Parathyroid adenoma (tissue), 2 donors: Measurements from ENCODE around the gene TGOLN2.
"Not testable (repeated sequence)": the region's sequence is repeated elsewhere in the genome, so short reads cannot be mapped to it uniquely, and the experiment has no call there.

Source experiments
- H2AFZ ChIP-seq: fragments of 300-600 bp; sonication (generic); one replicate; pipeline ENCODE4 v1.7.0; 2017; ENCODE audit warnings: antibody characterized with exemption, mild to moderate bottlenecking
- H3K27ac ChIP-seq: fragments of 300-600 bp; sonication (generic); one replicate; pipeline ENCODE4 v1.7.0; 2017
- H3K27me3 ChIP-seq: fragments of 300-600 bp; sonication (generic); one replicate; pipeline ENCODE4 v1.7.0; 2017; ENCODE audit warnings: low read length; ENCODE audit not compliant: control insufficient read depth, insufficient read depth
- H3K36me3 ChIP-seq: fragments of 300-600 bp; sonication (generic); one replicate; pipeline ENCODE4 v1.7.0; 2017; ENCODE audit warnings: low read length; ENCODE audit not compliant: control insufficient read depth, insufficient read depth
- H3K4me1 ChIP-seq: fragments of 300-600 bp; sonication (generic); one replicate; pipeline ENCODE4 v1.7.0; 2017; ENCODE audit warnings: control low read depth
- H3K4me2 ChIP-seq: fragments of 300-600 bp; sonication (generic); one replicate; pipeline ENCODE4 v1.7.0; 2017; ENCODE audit warnings: low read length
- H3K4me3 ChIP-seq: fragments of 300-600 bp; sonication (generic); one replicate; pipeline ENCODE4 v1.7.0; 2017; ENCODE audit warnings: low read depth, low read length
- H3K79me2 ChIP-seq: fragments of 300-600 bp; sonication (generic); one replicate; pipeline ENCODE4 v1.7.0; 2017; ENCODE audit warnings: control low read depth
- H3K9ac ChIP-seq: fragments of 300-600 bp; sonication (generic); one replicate; pipeline ENCODE4 v1.7.0; 2017; ENCODE audit warnings: mild to moderate bottlenecking
- H3K9me3 ChIP-seq: fragments of 300-600 bp; sonication (generic); one replicate; pipeline ENCODE4 v1.7.0; 2017; ENCODE audit warnings: low read length; ENCODE audit not compliant: control insufficient read depth
- TF ChIP-seq, protein P1 (sequence below): fragments of 300-600 bp; sonication (generic); IDR thresholded peaks from one replicate; pipeline ENCODE4 v1.7.0; 2017; ENCODE audit warnings: antibody characterized with exemption, mild to moderate bottlenecking
- donor health status: primary hyperparathyroidism.

Gene TGOLN2

DNA sequence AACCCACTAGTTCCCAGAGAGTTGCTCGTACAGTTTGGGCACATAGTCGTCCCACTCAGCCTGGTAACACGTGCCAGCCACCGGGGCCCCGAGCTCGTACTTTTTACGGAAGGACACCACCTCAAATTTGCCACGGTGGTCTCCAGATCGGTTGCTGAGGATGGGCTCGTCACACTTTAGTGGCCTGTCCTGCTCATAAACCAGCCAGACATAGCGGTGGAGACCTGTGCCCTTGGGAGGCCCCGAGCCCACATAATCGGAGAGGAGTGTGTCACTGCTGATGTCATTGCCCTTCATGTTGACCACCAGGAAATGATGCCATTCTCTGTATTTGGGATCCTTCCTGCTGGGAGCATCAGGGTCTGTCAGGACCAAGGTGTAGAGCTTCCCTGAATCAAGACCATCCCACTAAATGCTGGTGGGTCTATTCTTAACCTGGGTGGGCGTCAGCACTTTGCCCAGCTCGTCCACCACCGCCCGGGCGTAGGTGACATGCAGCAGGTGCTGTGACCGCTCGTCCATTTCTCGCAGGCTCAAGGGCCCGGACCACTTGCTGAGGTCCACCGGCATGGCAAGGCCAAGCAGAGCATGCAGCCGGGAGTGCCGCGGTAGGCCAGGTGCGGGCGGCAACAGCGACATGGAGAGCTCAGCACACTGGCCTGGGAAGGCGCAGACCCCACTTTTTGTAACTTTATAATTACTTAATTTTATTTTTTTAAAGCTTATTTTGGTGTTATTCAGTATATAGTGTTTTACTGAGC is 13.7 kb upstream of the TGOLN2 start:
- H3K4me1 ChIP-seq: peaks cover 4% of the 10 kb centered on the region
- H3K36me3 ChIP-seq: no peaks in the 10 kb centered on the region
- no peak overlapping the region for H3K9ac ChIP-seq
- H3K4me2 ChIP-seq: no peak overlapping the region
- H3K27me3 ChIP-seq: no peaks in the 10 kb centered on the region
- no peak overlapping the region for H3K27ac ChIP-seq
- no peak overlapping the region for H3K4me3 ChIP-seq
- H2AFZ ChIP-seq: no peak overlapping the region
- TF ChIP-seq, protein P1, sequence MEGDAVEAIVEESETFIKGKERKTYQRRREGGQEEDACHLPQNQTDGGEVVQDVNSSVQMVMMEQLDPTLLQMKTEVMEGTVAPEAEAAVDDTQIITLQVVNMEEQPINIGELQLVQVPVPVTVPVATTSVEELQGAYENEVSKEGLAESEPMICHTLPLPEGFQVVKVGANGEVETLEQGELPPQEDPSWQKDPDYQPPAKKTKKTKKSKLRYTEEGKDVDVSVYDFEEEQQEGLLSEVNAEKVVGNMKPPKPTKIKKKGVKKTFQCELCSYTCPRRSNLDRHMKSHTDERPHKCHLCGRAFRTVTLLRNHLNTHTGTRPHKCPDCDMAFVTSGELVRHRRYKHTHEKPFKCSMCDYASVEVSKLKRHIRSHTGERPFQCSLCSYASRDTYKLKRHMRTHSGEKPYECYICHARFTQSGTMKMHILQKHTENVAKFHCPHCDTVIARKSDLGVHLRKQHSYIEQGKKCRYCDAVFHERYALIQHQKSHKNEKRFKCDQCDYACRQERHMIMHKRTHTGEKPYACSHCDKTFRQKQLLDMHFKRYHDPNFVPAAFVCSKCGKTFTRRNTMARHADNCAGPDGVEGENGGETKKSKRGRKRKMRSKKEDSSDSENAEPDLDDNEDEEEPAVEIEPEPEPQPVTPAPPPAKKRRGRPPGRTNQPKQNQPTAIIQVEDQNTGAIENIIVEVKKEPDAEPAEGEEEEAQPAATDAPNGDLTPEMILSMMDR: no peak
- no peaks in the 10 kb centered on the region for H3K9me3 ChIP-seq
- H3K79me2 ChIP-seq: no peaks in the 10 kb centered on the region

DNA sequence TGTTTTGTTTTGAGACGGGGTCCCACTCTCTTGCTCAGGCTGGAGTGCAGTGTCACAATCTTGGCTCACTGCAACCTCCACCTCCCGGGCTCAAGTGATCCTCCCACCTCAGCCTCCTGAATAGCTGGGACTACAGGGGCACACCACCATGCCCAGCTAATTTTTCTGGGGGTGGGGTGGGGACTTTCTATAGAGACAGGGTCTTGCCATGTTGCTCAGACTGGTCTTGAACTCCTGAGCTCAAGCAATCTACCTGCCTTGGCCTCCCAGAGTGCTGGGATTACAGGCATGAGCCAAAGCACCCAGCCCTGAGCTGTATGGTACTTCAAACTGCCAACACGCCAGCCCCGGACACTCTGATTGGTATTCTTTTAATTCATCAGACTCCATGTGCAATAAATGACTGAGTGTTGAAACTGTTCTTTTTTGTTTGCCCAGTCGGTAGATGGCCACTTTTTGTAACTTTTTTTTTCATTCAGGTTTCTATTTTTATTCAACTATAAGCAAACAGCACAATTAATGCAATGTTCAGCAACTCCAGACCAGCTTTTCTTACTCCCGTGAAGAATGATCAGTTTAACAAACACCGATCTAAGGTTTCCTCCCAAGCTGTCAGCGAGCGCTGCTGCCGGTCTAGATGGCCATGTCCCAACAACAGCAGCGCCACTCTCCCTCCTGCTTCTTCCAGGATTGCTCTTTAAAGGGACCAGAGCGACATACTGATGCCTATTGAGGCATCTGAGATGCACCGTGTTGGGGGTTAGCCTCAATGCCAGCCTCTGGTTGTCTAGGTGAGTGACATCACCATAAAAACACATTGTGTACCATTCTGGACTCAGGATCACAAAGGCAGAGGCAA is 12.5 kb upstream of the TGOLN2 start:
- TF ChIP-seq, protein P1: no peak
- H3K9ac ChIP-seq: no peak overlapping the region
- H3K4me2 ChIP-seq: peak overlapping the region; percentile 4
- no peaks in the 10 kb centered on the region for H3K9me3 ChIP-seq
- no peaks in the 10 kb centered on the region for H3K36me3 ChIP-seq
- no peak overlapping the region for H3K4me3 ChIP-seq
- H3K4me1 ChIP-seq: peaks cover 4% of the 10 kb centered on the region
- no peaks in the 10 kb centered on the region for H3K79me2 ChIP-seq
- peak overlapping the region; percentile 11 for H2AFZ ChIP-seq
- no peak overlapping the region for H3K27ac ChIP-seq
- no peaks in the 10 kb centered on the region for H3K27me3 ChIP-seq

DNA sequence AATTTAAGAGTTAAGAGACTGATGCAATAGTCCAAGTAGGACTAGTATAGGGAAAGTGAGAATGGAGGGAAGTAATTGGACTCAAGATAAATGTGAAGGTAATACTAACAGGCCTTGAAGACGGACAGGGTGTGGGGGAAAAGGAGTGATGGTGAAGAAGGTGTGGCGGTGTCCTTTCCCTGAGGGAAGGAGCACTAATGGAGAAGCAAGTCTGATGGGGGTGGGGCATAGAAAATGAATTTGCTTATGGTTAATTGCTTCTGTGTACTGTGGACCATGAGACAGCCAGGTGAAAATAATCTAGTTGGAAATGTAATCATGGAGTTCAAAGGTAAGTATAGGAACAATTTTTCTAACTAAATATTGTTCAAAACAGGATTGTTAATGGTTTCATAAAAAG is 7.1 kb upstream of the TGOLN2 start:
- TF ChIP-seq, protein P1: no peak
- no peaks in the 10 kb centered on the region for H3K36me3 ChIP-seq

DNA sequence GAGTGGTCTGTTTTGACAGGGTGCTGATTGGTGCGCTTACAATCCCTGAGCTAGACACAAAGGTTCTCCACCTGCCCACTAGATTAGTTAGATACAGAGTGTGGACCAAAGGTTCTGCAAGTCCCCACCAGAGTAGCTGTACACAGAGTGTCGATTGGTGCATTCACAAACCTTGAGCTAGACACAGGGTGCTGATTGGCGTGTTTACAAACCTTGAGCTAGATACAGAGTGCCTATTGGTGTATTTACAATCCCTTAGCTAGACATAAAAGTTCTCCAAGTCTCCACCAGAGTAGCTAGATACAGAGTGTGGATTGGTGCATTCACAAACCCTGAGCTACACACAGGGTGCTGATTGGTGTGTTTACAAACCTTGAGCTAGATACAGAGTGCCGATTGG is 6.1 kb upstream of the TGOLN2 start:
- not testable (repeated sequence) for H3K27ac ChIP-seq, H3K9me3 ChIP-seq, H3K9ac ChIP-seq, H3K27me3 ChIP-seq, H3K4me2 ChIP-seq, H3K79me2 ChIP-seq, H3K4me1 ChIP-seq, H3K36me3 ChIP-seq, H3K4me3 ChIP-seq, H2AFZ ChIP-seq

More for the DNA sequence above, 7.1 kb upstream of the TGOLN2 start:
- H3K9me3 ChIP-seq: no peaks in the 10 kb centered on the region
- H2AFZ ChIP-seq: no peak overlapping the region
- H3K4me2 ChIP-seq: no peak overlapping the region
- H3K27ac ChIP-seq: no peak overlapping the region
- no peaks in the 10 kb centered on the region for H3K79me2 ChIP-seq
- H3K4me1 ChIP-seq: no peaks in the 10 kb centered on the region
- no peak overlapping the region for H3K9ac ChIP-seq
- H3K27me3 ChIP-seq: no peaks in the 10 kb centered on the region
- no peak overlapping the region for H3K4me3 ChIP-seq

DNA sequence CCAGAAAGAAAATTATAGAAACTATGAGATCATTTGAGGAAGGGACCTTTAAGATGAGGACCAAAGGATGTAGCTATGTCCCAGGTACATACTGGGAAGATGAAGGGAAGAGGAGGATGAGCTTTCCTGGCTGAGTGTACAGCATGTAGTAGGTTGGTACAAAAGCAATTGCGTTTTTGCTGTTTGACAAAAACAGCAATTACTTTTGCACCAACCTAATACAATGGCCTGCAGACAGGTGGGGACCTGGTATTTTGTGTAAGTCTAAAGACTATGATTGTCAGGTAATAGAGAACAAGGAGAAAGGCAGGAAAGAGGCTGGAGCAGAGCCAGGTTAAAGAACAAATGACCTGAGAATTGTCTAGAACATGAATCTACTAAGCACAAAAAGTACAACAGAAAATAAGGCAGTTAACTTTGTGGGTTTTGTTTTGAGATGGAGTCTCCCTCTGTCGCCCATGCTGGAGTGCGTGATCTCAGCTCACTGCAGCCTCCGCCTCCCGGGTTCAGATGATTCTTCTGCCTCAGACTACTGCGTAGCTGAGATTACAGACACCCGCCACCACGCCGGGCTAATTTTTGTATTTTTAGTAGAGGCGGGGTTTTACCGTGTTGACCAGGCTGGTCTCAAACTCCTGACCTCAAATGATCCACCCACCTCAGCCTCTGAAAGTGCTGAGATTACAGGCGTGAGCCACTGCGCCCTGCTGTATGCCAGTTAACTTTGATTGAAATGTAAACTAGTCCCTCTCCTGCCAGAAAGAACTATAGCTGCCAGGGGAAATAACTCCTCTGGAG is 3.2 kb upstream of the TGOLN2 start:
- no peaks in the 10 kb centered on the region for H3K36me3 ChIP-seq
- H3K9me3 ChIP-seq: no peaks in the 10 kb centered on the region
- H3K27me3 ChIP-seq: no peaks in the 10 kb centered on the region
- H3K4me1 ChIP-seq: peaks cover 12% of the 10 kb centered on the region
- H2AFZ ChIP-seq: no peak overlapping the region
- H3K27ac ChIP-seq: no peak overlapping the region
- no peak overlapping the region for H3K4me2 ChIP-seq
- TF ChIP-seq, protein P1: no peak
- H3K4me3 ChIP-seq: no peak overlapping the region
- H3K79me2 ChIP-seq: peaks cover 14% of the 10 kb centered on the region
- no peak overlapping the region for H3K9ac ChIP-seq

DNA sequence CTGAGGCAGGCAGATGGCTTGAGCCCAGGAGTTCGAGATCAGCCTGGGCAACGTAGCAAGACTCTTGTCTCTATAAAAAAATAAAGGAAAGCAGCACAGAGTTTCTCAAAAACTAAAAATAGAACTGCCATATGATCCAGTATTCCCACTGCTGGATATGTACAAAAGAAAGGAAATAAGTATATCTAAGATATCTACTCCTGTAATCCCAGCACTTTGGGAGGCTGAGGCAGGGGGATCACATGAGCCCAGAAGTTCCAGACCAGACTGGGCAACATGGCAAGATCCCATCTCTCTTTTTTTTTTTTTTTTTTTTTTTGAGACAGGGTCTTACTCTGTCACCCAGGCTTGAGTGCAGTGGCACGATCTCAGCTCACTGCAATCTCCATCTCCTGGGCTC is 1.9 kb upstream of the TGOLN2 start:
- H3K27ac ChIP-seq, H3K4me2 ChIP-seq, H3K9ac ChIP-seq, H3K27me3 ChIP-seq, H3K4me3 ChIP-seq, H3K9me3 ChIP-seq, H3K36me3 ChIP-seq, H2AFZ ChIP-seq: not testable (repeated sequence)
- peaks cover 21% of the 10 kb centered on the region for H3K79me2 ChIP-seq
- peaks cover 25% of the 10 kb centered on the region for H3K4me1 ChIP-seq
